PC-9 (cell line): ENCODE results near the gene CNOT10.

ENCODE experiments used
- CTCF ChIP-seq: fragments of 200-600 bp; sonication (generic); conservative IDR thresholded peaks from 2 replicates; pipeline ENCODE4 v1.6.1; 2017; ENCODE audit warnings: mixed run types, antibody characterized with exemption, mild to moderate bottlenecking, moderate library complexity
- EZH2 ChIP-seq: fragments of 200-600 bp; sonication (generic); IDR thresholded peaks from 2 replicates; pipeline ENCODE4 v1.8.0; 2017; ENCODE audit warnings: antibody characterized with exemption, low read depth

GRCh38 chr3:32667072-32667582 lies 17.9 kb upstream of the CNOT10 start:
- TF ChIP-seq CTCF: no peak
- no peak for TF ChIP-seq EZH2
